ENCODE results near the gene ZNF536.

Gene ZNF536

DNA sequence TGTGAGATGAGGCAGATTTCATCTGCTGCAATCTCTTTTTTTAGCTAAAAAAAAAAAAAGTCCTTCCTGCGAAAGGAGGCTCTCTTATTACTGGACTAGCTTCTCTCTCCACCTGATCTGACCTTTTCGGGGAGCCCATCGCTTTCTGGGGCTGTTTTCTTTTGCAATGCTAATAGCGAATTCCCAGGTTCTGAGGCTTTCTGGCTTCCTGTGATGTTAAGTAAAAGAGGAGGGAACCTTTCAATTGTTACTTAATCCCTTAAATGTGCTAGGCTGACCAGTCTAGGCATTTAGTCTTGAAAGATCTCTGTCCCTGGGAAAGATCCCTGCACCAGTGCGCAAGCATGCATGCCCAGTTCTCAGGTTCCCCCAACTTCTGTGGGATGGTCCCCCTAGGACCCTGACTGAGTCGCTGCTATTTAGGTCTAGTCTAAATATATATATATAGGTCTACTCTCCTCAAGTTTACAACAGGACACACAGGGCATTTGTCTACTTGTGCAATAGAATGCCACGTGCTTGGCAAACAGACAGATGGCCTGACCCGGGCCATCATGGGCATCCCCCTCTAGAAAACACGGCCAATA lies 224.7 kb downstream of the ZNF536 start:
- no peak overlapping the region for H3K4me3 ChIP-seq (ENCODE audit: low read depth, low read length)
- no peak for DNase-seq (ENCODE audit: low read depth)
- TF ChIP-seq, protein P1, sequence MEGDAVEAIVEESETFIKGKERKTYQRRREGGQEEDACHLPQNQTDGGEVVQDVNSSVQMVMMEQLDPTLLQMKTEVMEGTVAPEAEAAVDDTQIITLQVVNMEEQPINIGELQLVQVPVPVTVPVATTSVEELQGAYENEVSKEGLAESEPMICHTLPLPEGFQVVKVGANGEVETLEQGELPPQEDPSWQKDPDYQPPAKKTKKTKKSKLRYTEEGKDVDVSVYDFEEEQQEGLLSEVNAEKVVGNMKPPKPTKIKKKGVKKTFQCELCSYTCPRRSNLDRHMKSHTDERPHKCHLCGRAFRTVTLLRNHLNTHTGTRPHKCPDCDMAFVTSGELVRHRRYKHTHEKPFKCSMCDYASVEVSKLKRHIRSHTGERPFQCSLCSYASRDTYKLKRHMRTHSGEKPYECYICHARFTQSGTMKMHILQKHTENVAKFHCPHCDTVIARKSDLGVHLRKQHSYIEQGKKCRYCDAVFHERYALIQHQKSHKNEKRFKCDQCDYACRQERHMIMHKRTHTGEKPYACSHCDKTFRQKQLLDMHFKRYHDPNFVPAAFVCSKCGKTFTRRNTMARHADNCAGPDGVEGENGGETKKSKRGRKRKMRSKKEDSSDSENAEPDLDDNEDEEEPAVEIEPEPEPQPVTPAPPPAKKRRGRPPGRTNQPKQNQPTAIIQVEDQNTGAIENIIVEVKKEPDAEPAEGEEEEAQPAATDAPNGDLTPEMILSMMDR (IDR thresholded peaks at IDR 0.05; ENCODE audit: low read depth, low read length, missing control alignments): no peak

GRCh38 chr19:30598688-30599087 lies 226.5 kb downstream of the ZNF536 start:
- no peak overlapping the region for H3K4me3 ChIP-seq (ENCODE audit: low read depth, low read length)
- no peak for DNase-seq (ENCODE audit: low read depth)
- TF ChIP-seq, protein P1 (IDR thresholded peaks at IDR 0.05; ENCODE audit: low read depth, low read length, missing control alignments): no peak

- TF ChIP-seq, protein P1 (IDR thresholded peaks at IDR 0.05; ENCODE audit: low read depth, low read length, missing control alignments): no peak
- DNase-seq (ENCODE audit: low read depth): no peak
- no peak overlapping the region for H3K4me3 ChIP-seq (ENCODE audit: low read depth, low read length)
Measured at GRCh38 chr19:30602661-30603350, 230.6 kb downstream of the ZNF536 start.

GRCh38 chr19:30604657-30605056 lies 232.5 kb downstream of the ZNF536 start:
- no peak for DNase-seq (ENCODE audit: low read depth)
- H3K4me3 ChIP-seq (ENCODE audit: low read depth, low read length): no peak overlapping the region
- TF ChIP-seq, protein P1 (IDR thresholded peaks at IDR 0.05; ENCODE audit: low read depth, low read length, missing control alignments): no peak

DNA sequence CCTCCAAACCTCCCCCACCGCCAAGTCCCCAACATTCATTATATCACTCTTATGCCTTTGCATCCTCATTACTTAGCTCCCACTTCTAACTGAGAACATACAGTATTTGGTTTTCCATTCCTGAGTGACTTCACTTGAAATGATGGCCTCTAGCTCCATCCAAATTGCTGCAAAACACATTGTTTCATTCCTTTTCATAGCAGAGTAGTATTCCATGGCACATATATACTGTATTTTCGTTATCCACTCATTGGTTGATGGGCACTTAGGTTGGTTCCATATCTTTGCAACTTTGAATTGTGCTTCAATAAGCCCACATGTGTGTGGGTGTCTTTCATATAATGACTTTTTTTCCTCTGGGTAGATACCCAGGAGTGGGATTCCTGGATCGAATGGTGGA lies 233.1 kb downstream of the ZNF536 start:
- H3K4me3 ChIP-seq (ENCODE audit: low read depth, low read length): no peak overlapping the region
- TF ChIP-seq, protein P1 (IDR thresholded peaks at IDR 0.05; ENCODE audit: low read depth, low read length, missing control alignments): no peak
- DNase-seq (ENCODE audit: low read depth): no peak

- TF ChIP-seq, protein P1 (IDR thresholded peaks at IDR 0.05; ENCODE audit: low read depth, low read length, missing control alignments): no peak
- H3K4me3 ChIP-seq (ENCODE audit: low read depth, low read length): no peak overlapping the region
- DNase-seq (ENCODE audit: low read depth): no peak
Measured at GRCh38 chr19:30606114-30607050, 234.2 kb downstream of the ZNF536 start.

Measured in GM12864 (cell line).